NCI-H1694 treated with DMSO at 0.1 percent for 48 hours (cell line): ENCODE measurements around the gene CDK14.

Experiments used
- DNase-seq: peaks from one replicate; lab custom pipeline; 2025; lab: John Stamatoyannopoulos, UW

CDK14 gene

DNA sequence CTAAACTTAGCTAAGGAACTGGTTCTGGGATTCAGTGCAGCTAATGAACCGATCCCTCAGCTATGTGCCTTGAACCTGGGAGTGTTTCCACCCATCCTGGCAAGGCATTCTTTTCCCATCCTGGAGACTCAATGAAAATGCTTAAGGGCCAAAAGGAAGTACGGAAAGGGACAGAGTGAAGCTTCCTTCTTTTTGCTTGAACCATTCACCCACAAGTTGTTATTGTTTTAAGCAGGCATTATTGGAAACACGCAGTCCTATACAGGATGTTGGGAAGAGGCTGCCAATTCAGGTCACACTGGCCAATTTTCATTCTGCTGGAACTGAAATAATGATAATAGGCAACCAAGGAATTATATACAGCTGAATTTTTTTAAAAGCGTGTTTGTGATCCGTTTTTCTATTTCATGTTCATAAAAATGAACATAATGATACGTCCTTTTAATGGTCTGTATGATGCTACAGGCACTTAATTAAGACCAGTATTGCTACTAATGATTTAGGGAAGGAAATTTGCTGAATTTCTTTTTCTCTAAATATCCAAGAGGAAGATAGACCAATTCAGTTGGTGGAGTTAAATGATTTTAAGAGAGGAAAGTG, 610.3 kb downstream of the CDK14 start:
- no peak for DNase-seq

DNA sequence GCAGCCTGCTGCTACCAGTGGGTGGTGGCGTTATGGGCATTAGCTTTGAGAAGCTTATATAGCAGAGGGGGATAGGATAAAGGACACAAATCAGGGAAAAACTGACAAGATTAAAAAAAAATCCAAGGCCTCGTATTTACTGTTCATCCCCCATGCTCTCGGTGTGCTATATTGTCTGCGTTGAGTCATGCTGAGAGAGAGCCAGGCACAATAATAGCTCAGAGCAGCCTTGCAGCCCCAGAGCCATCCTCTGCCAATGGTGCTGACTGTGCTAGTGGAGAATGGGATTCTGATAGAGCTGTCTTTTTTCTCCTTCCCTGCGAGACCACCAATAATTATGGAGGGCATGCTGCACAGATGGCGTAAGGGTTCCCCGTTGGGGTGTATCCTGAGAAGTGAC, 616.5 kb downstream of the CDK14 start:
- DNase-seq = no peak

GRCh38 chr7:91226411-91226810, 630.3 kb downstream of the CDK14 start:
- DNase-seq = no peak

DNA sequence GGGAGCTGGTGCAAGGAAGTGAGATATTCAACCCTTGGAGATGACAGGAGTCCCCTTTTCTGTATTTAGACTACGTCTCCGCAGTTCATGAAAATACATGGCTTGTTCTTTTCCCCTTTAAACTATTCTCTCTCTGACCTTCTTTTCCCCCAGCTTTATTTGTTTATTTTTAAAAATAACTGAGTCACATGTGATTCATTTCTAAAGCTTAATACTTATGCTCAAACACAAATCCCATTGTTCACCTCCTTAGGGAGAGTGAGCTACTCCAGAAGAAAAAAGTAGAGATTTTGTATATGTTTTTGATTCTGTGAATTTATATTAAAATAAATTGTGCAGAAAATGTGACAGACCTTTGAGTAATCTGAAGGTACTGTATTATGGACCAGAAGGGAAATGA, 632.2 kb downstream of the CDK14 start:
- DNase-seq = no peak

DNA sequence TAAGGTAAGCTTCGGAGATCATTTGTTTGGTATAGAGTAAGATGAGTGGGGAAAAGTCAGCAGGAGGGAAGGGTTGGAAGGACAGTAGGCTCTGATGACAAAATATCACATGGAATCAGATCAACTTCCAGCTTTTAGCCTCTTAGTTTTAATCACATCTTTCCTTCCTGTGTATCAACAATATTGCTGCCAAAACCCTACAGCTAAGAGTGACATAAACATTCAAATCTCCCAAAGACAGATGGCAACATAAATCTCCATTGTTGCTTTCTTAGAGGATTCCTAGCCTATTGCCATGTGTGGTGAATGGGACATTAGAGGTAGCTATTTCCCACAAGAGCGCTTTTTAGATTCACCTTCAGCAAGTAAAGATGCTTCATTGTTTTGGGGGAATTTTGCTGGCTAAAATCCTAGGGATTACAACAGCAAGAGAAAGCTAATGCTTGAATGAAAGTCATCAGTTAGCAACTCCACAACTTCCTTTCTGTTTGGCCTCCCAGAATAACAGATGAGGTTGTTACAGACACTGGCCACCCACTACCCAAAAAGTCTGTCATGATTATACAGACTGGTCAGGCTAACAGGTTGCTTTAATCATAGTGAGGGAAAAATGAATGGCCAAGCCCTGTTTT, 632.9 kb downstream of the CDK14 start:
- peak; percentile 5 for DNase-seq

GRCh38 chr7:91230100-91230499, 634.0 kb downstream of the CDK14 start:
- DNase-seq = no peak

- no peak for DNase-seq
These were observed 634.4 kb downstream of the CDK14 start for GRCh38 chr7:91230503-91230902.

GRCh38 chr7:91233212-91233611, 637.1 kb downstream of the CDK14 start:
- no peak for DNase-seq

DNA sequence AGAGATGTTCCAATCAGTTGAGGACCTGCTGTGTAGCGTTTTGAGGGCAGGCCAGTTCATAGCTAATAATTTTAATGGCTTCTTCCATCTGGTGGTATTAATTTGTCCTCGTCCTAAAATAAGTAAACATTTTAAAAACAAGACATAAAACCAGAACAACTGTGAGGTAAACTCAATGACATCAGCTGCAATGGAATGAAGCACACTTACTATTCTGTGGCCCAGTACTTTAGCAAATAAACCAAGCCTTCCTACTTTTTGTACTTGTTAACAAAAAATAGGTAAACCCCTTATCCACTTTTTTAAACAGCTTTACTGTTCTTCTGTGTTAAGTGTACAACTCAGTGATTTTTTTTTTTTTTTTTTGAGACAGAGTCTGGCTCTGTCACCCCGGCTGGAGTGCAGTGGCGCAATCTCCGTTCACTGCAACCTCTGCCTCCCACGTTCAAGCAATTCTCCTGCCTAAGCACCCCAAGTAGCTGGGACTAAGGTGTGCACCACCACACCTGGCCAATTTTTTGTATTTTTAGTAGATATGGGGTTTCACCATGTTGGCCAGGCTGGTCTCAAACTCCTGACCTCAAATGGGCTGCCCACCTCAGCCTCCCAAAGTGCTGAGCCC, 639.2 kb downstream of the CDK14 start:
- DNase-seq = no peak

- DNase-seq = no peak
These were observed 643.1 kb downstream of the CDK14 start for GRCh38 chr7:91239171-91239604.

DNA sequence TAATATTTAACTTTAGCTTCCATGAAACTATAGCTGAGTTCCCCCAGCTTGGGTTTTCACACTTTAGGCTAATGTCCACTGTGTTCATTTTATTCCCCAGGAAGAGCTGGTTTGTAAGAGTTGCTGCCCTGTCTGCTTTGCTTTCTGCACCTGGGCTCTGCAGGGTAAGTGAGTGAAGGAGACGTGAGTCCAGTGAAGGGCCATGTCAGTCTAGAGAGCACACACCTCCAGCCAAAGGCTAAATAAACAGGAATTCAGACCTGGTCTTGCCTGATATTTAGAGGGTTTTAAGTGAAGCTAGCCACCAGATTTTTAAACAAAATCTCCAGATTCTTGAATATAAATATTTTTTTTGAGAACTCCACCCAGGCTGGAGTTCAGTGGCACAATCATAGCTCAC, 643.7 kb downstream of the CDK14 start:
- DNase-seq = no peak

DNA sequence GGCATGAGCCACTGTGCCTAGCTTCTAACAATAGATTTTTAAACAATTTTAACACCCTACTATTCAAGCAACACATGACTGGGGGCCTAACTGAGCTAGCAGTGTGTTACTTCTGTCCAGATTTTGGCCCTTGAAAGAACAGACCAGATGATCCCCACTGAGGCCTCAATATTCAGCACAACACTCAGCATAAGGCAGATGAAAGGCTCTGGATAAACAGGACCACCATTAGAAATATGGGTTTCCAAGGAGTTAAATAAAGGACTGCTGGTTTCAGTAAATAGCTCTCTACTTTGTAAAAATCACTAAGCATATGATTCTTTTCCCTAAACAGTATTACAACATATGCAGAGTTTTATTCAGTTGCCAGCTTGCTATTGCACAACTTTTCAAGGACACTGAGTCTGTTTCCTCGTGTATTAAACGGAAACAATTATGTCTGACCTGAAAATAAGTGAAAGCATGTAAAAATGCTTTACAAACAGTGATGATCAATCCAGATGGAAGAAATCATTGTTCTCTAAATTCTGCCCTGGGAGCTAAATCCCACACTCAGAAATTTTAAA, 644.3 kb downstream of the CDK14 start:
- DNase-seq = no peak

GRCh38 chr7:91242097-91242844, 646.1 kb downstream of the CDK14 start:
- no peak for DNase-seq

DNA sequence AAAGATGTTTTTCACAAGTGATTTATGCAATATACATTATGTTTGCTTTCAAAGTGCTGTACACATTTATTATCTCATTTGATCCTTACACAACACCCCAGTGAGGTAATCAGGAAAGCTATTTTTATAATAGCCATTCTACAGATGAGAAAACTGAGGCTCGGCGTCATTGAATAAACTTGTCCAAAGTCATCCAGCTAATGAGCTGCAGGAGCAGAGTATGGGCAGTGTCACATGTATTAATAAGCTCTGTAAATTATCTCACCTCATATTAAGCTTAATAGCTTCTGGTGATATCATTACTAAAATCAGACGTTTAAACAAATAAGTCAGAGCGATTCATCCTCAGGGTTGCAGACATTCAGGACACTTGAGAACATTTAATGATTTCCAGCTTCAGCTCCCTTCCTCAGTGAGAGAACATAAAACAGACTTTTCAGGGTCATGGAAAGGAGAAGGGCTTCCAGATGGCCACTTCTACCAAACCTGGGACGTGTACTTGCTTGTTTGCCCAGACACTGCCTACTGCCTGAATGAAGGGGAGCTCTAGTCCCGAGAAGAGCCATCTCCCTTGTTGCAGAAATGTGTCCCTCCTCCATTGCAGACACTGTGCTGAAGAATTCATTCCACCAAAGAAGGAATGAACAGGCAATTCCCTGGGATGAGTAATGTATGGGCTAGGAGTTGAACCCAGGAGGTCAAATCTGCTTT, 647.6 kb downstream of the CDK14 start:
- no peak for DNase-seq

DNA sequence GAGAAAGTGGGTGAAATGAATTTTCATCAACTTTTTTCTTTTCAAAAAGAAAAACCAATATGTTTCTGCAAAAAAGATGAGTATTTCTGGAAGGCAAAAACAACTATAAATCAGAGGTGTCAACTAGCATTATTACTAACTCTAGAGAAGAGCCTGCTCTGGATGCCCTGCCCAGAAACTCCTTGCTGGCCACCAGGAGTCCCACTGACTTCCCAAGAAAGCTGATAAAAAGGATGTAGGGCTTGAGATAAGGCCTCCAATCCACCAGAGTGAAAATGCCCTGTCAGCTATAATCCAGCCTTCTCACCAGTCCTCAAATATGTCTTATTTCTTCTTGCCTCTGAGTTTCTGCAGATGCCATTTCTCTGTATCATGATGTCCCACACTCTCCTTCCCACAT, 651.4 kb downstream of the CDK14 start:
- DNase-seq = no peak

GRCh38 chr7:91248996-91249395, 652.9 kb downstream of the CDK14 start:
- DNase-seq = no peak

- no peak for DNase-seq
These were observed 653.5 kb downstream of the CDK14 start for GRCh38 chr7:91249506-91250233.

- DNase-seq = no peak
These were observed 654.6 kb downstream of the CDK14 start for GRCh38 chr7:91250706-91251105.

- DNase-seq = no peak
These were observed 655.8 kb downstream of the CDK14 start for GRCh38 chr7:91251877-91252276.
